Ascending aorta (tissue), 2 donors: Measurements from ENCODE around the gene VSX1. TPM values are rescaled to one million over a fixed set of nuclear protein-coding genes. Genes with fewer than 3 reads are reported as not detected.
A peak's percentile ranks its signal among the peaks of the same experiment; 100 is the strongest.

ENCODE experiments used
- DNase-seq, 2 donors: peaks; one replicate each; pipeline ENCODE4 v3.0.0-alpha.2; 2019; ENCODE audit warnings: low spot score in 2 of 2
- H3K27ac ChIP-seq, 2 donors: fragments of 200-600 bp; sonication (generic); one replicate each; pipeline ENCODE4 v1.5.1; 2016 to 2017; ENCODE audit warnings: mild to moderate bottlenecking in 1 of 2
- H3K27me3 ChIP-seq: fragments of 200-600 bp; sonication (generic); one replicate; pipeline ENCODE4 v1.5.1; 2017
- H3K36me3 ChIP-seq, 2 donors: fragments of 200-600 bp; sonication (generic); one replicate each; pipeline ENCODE4 v1.5.1; 2016
- H3K4me1 ChIP-seq, 2 donors: fragments of 200-600 bp; sonication (generic); one replicate each; pipeline ENCODE4 v1.5.1; 2016 to 2017; ENCODE audit warnings: mild to moderate bottlenecking in 1 of 2
- H3K4me3 ChIP-seq, 2 donors: fragments of 200-600 bp; sonication (generic); one replicate each; pipeline ENCODE4 v1.5.1; 2016 to 2017; ENCODE audit warnings: mild to moderate bottlenecking in 1 of 2
- H3K9me3 ChIP-seq, 2 donors: fragments of 200-600 bp; sonication (generic); one replicate each; pipeline ENCODE4 v1.5.1; 2016
- intact Hi-C: fragments of 100-400 bp; cut with DNase I; formaldehyde crosslinking; loops from one replicate; pipeline ENCODE4 v1.15.1; 2023
- total RNA-seq: library from RNA; depleted of rRNA; stranded (reverse); fragments of >200 nt; gene quantifications from one replicate; pipeline ENCODE4 v1.1.0, GENCODE V29; 2016
- TF ChIP-seq, protein P1 (sequence below), 3 experiments: fragments of 200-600 bp in 2 of 3; fragments of 450-650 bp in 1 of 3; sonication (generic) in 2 of 3; IDR thresholded peaks; one replicate each; pipeline ENCODE4 v1.5.1; 2016 to 2019; ENCODE audit warnings: antibody characterized with exemption in 3 of 3, mild to moderate bottlenecking in 1 of 3, moderate library complexity in 1 of 3

VSX1 gene
- total RNA-seq, 1 donor from 2014 or later: not detected

- Histone ChIP-seq H3K27ac (peak overlapping the region; percentile 88 to 96), H3K36me3 (no peaks in the 10 kb centered on the region), H3K4me3 (no peak overlapping the region), H3K27me3 (no peaks in the 10 kb centered on the region), H3K9me3 (no peaks in the 10 kb centered on the region), H3K4me1 (peaks cover 41 to 74% of the 10 kb centered on the region in 2 donors)
- no peak for DNase-seq
- TF ChIP-seq, protein P1, sequence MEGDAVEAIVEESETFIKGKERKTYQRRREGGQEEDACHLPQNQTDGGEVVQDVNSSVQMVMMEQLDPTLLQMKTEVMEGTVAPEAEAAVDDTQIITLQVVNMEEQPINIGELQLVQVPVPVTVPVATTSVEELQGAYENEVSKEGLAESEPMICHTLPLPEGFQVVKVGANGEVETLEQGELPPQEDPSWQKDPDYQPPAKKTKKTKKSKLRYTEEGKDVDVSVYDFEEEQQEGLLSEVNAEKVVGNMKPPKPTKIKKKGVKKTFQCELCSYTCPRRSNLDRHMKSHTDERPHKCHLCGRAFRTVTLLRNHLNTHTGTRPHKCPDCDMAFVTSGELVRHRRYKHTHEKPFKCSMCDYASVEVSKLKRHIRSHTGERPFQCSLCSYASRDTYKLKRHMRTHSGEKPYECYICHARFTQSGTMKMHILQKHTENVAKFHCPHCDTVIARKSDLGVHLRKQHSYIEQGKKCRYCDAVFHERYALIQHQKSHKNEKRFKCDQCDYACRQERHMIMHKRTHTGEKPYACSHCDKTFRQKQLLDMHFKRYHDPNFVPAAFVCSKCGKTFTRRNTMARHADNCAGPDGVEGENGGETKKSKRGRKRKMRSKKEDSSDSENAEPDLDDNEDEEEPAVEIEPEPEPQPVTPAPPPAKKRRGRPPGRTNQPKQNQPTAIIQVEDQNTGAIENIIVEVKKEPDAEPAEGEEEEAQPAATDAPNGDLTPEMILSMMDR (IDR thresholded peaks at IDR 0.05): no peak
- intact Hi-C loops: no loop called here
Measured at GRCh38 chr20:25035921-25036320, 46.0 kb downstream of the VSX1 start.

GRCh38 chr20:25033924-25034300, 48.0 kb downstream of the VSX1 start:
- H3K9me3 ChIP-seq: no peaks in the 10 kb centered on the region
- TF ChIP-seq, protein P1 (IDR thresholded peaks at IDR 0.05): no peak
- H3K27ac ChIP-seq: peak overlapping the region in 1 of 2 donors; percentile 63
- H3K36me3 ChIP-seq: peaks cover 0 to 19% of the 10 kb centered on the region in 2 donors
- H3K4me1 ChIP-seq: peaks cover 25 to 53% of the 10 kb centered on the region in 2 donors
- intact Hi-C loops: loop anchor here (5.0 kb wide), 1 partner anchor 37 kb away; no protein-coding TSS in a partner anchor
- H3K4me3 ChIP-seq: no peak overlapping the region
- H3K27me3 ChIP-seq: no peaks in the 10 kb centered on the region
- no peak for DNase-seq

- peaks cover 0 to 24% of the 10 kb centered on the region in 2 donors for H3K36me3 ChIP-seq
- H3K4me3 ChIP-seq: no peak overlapping the region
- H3K27me3 ChIP-seq: no peaks in the 10 kb centered on the region
- TF ChIP-seq, protein P1 (IDR thresholded peaks at IDR 0.05): no peak
- intact Hi-C loops: loop anchor here (5.0 kb wide), 1 partner anchor 36 kb away; no protein-coding TSS in a partner anchor
- peaks cover 19 to 48% of the 10 kb centered on the region in 2 donors for H3K4me1 ChIP-seq
- H3K27ac ChIP-seq: peak overlapping the region; percentile 4 to 63
- DNase-seq: no peak
- H3K9me3 ChIP-seq: no peaks in the 10 kb centered on the region
Measured at GRCh38 chr20:25033265-25033923, 48.5 kb downstream of the VSX1 start.

GRCh38 chr20:25032478-25033264, 49.3 kb downstream of the VSX1 start:
- H3K36me3 ChIP-seq: peaks cover 0 to 24% of the 10 kb centered on the region in 2 donors
- no peak overlapping the region for H3K4me3 ChIP-seq
- DNase-seq: no peak
- H3K4me1 ChIP-seq: peaks cover 12 to 41% of the 10 kb centered on the region in 2 donors
- TF ChIP-seq, protein P1 (IDR thresholded peaks at IDR 0.05): peak in 1 of 3 experiments; percentile 20
- intact Hi-C loops: loop anchor here (5.0 kb wide), 1 partner anchor 35 kb away; no protein-coding TSS in a partner anchor
- H3K9me3 ChIP-seq: no peaks in the 10 kb centered on the region
- H3K27me3 ChIP-seq: no peaks in the 10 kb centered on the region
- peak overlapping the region; percentile 4 to 26 for H3K27ac ChIP-seq

DNA sequence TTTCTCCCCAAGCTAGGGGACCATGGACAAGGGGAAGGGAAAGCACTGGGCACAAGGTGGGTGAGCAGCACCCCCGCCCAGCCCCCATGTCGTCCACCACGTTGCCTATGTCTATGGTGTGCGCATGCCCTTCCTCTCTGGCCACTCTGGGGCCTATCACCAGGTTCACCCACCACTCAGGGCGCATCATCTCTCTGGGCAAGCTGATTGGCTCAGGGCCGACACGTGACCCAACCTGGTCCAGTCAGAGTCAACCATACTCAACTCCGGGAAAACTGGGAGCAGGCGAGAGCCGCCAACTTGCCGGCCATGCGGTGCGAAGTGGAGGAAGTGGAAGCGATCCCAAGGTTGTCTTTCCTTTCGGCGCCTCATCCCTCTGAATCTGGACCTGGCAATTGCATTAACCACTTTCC, 49.9 kb downstream of the VSX1 start:
- intact Hi-C loops: loop anchor here (5.0 kb wide), 1 partner anchor 35 kb away; no protein-coding TSS in a partner anchor
- Histone ChIP-seq H3K27ac (no peak overlapping the region), H3K27me3 (no peaks in the 10 kb centered on the region), H3K4me1 (peaks cover 6 to 35% of the 10 kb centered on the region in 2 donors), H3K4me3 (no peak overlapping the region), H3K36me3 (peaks cover 0 to 24% of the 10 kb centered on the region in 2 donors), H3K9me3 (no peaks in the 10 kb centered on the region)
- TF ChIP-seq, protein P1 (IDR thresholded peaks at IDR 0.05): no peak
- no peak for DNase-seq
